ENCODE data around the gene RALGPS2. TPM values are rescaled to one million over a fixed set of nuclear protein-coding genes. Genes with fewer than 3 reads are reported as not detected.
"Not testable (repeated sequence)": the region's sequence is repeated elsewhere in the genome, so short reads cannot be mapped to it uniquely, and the experiment has no call there.

Gene RALGPS2
- total RNA-seq, 1 donor from 2014 or later, result 33.9 TPM

GRCh38 chr1:178846306-178846705, 121.3 kb downstream of the RALGPS2 start:
- H3K36me3 Mint-ChIP-seq (ENCODE audit: low read depth), result no peaks in the 10 kb centered on the region
- H3K27me3 Mint-ChIP-seq (ENCODE audit: low read depth), result no peaks in the 10 kb centered on the region
- H3K9me3 Mint-ChIP-seq, result no peaks in the 10 kb centered on the region
- no peak overlapping the region for H3K4me3 Mint-ChIP-seq
- TF ChIP-seq, protein P1, sequence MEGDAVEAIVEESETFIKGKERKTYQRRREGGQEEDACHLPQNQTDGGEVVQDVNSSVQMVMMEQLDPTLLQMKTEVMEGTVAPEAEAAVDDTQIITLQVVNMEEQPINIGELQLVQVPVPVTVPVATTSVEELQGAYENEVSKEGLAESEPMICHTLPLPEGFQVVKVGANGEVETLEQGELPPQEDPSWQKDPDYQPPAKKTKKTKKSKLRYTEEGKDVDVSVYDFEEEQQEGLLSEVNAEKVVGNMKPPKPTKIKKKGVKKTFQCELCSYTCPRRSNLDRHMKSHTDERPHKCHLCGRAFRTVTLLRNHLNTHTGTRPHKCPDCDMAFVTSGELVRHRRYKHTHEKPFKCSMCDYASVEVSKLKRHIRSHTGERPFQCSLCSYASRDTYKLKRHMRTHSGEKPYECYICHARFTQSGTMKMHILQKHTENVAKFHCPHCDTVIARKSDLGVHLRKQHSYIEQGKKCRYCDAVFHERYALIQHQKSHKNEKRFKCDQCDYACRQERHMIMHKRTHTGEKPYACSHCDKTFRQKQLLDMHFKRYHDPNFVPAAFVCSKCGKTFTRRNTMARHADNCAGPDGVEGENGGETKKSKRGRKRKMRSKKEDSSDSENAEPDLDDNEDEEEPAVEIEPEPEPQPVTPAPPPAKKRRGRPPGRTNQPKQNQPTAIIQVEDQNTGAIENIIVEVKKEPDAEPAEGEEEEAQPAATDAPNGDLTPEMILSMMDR (conservative IDR thresholded peaks at IDR 0.05), result no peak
- no peaks in the 10 kb centered on the region for H3K4me1 Mint-ChIP-seq
- DNase-seq (ENCODE audit: low read depth, low spot score), result no peak
- no peak overlapping the region for H3K27ac Mint-ChIP-seq (ENCODE audit: unreplicated experiment)

DNA sequence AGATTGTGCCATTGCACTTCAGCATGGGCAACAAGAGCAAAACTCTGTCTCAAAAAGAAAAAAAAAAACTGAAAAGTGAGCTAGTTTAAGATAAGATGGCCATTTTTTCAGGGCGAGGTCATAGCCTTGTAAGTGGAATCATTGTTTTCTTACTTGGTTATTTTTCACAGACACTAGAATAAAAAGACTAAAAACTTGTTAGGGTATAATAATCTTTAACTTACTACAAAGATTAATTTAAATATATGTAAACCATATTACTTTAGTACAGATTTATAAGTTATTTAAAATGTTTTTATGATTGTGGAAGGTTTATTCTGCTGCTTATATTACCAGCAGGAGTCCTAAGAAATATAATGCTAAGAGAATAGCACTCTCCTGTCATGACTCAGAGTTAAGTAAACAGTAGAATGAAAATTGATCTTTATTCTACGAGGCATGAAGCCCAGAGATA, 122.4 kb downstream of the RALGPS2 start:
- no peak overlapping the region for H3K4me3 Mint-ChIP-seq
- no peak for DNase-seq (ENCODE audit: low read depth, low spot score)
- TF ChIP-seq, protein P1 (conservative IDR thresholded peaks at IDR 0.05), result no peak
- no peaks in the 10 kb centered on the region for H3K9me3 Mint-ChIP-seq
- no peaks in the 10 kb centered on the region for H3K4me1 Mint-ChIP-seq
- H3K27ac Mint-ChIP-seq (ENCODE audit: unreplicated experiment), result no peak overlapping the region
- H3K27me3 Mint-ChIP-seq (ENCODE audit: low read depth), result no peaks in the 10 kb centered on the region
- H3K36me3 Mint-ChIP-seq (ENCODE audit: low read depth), result no peaks in the 10 kb centered on the region

- not testable (repeated sequence) for H3K36me3 Mint-ChIP-seq (ENCODE audit: low read depth); H3K27me3 Mint-ChIP-seq (ENCODE audit: low read depth); DNase-seq (ENCODE audit: low read depth, low spot score); H3K4me1 Mint-ChIP-seq; H3K9me3 Mint-ChIP-seq; H3K4me3 Mint-ChIP-seq; H3K27ac Mint-ChIP-seq (ENCODE audit: unreplicated experiment)
Measured at GRCh38 chr1:178847919-178848318, 122.9 kb downstream of the RALGPS2 start.

- Mint-ChIP-seq H3K36me3 (ENCODE audit: low read depth) (no peaks in the 10 kb centered on the region), H3K27ac (ENCODE audit: unreplicated experiment) (no peak overlapping the region), H3K27me3 (ENCODE audit: low read depth) (no peaks in the 10 kb centered on the region), H3K9me3 (no peaks in the 10 kb centered on the region), H3K4me3 (no peak overlapping the region), H3K4me1 (no peaks in the 10 kb centered on the region)
- TF ChIP-seq, protein P1 (conservative IDR thresholded peaks at IDR 0.05), result no peak
- no peak for DNase-seq (ENCODE audit: low read depth, low spot score)
Measured at GRCh38 chr1:178849918-178850317, 124.9 kb downstream of the RALGPS2 start.

- no peak overlapping the region for H3K27ac Mint-ChIP-seq (ENCODE audit: unreplicated experiment)
- no peaks in the 10 kb centered on the region for H3K4me1 Mint-ChIP-seq
- H3K27me3 Mint-ChIP-seq (ENCODE audit: low read depth), result no peaks in the 10 kb centered on the region
- TF ChIP-seq, protein P1 (conservative IDR thresholded peaks at IDR 0.05), result no peak
- no peak overlapping the region for H3K4me3 Mint-ChIP-seq
- DNase-seq (ENCODE audit: low read depth, low spot score), result no peak
- peaks cover 3% of the 10 kb centered on the region for H3K36me3 Mint-ChIP-seq (ENCODE audit: low read depth)
- H3K9me3 Mint-ChIP-seq, result no peaks in the 10 kb centered on the region
Measured at GRCh38 chr1:178857126-178857525, 132.1 kb downstream of the RALGPS2 start.

GRCh38 chr1:178862416-178862815, 137.4 kb downstream of the RALGPS2 start:
- no peaks in the 10 kb centered on the region for H3K4me1 Mint-ChIP-seq

More at GRCh38 chr1:178862416-178862815, 137.4 kb downstream of the RALGPS2 start:
- H3K4me3 Mint-ChIP-seq, result no peak overlapping the region
- TF ChIP-seq, protein P1 (conservative IDR thresholded peaks at IDR 0.05), result no peak
- H3K36me3 Mint-ChIP-seq (ENCODE audit: low read depth), result peaks cover 3% of the 10 kb centered on the region
- H3K27ac Mint-ChIP-seq (ENCODE audit: unreplicated experiment), result no peak overlapping the region
- no peaks in the 10 kb centered on the region for H3K9me3 Mint-ChIP-seq
- H3K27me3 Mint-ChIP-seq (ENCODE audit: low read depth), result no peaks in the 10 kb centered on the region
- DNase-seq (ENCODE audit: low read depth, low spot score), result no peak

All from neural crest cell (in vitro differentiated cells).